T-cell (primary cell): Measurements from ENCODE around the gene CRTC1. TPM values are rescaled to one million over a fixed set of nuclear protein-coding genes. Genes with fewer than 3 reads are reported as not detected.
"Not testable (repeated sequence)": the region's sequence is repeated elsewhere in the genome, so short reads cannot be mapped to it uniquely, and the experiment has no call there.

Experiments
- ATAC-seq, 4 experiments: fragments of 200-7000 bp in 3 of 4; fragments of 150-1000 bp in 1 of 4; cut with Tn5 transposase; replicated peaks in 1 of 4; 1 replicate in 3 of 4; 2 replicates in 1 of 4; pipeline ENCODE4 v1.10.0; 2021; ENCODE audit warnings: moderate library complexity in 3 of 4, mild to moderate bottlenecking in 2 of 4, moderate number of reproducible peaks in 1 of 4
- CTCF ChIA-PET, 2 donors: fragments of 300-600 bp; sonication (Branson Sonifier 250); formaldehyde crosslinking; loops; one replicate each; lab custom pipeline; 2022; ENCODE audit warnings: antibody characterized with exemption in 2 of 2; lab: Charles Lee
- POLR2A ChIA-PET, 2 donors: fragments of 300-600 bp; sonication (Branson Sonifier 250); formaldehyde crosslinking; loops; one replicate each; lab custom pipeline; 2022; ENCODE audit warnings: antibody characterized with exemption in 2 of 2; lab: Charles Lee
- DNase-seq, 35 experiments: peaks; one replicate each; pipeline versions ENCODE4 v3.0.0 to v3.0.0-alpha.2; 2013 to 2023
- H3K27ac ChIP-seq: one replicate; pipeline ENCODE4 v1.5.1; 2013; ENCODE audit warnings: low read length
- H3K27me3 ChIP-seq, 2 experiments: replicated peaks in 1 of 2; 1 replicate in 1 of 2; 2 replicates in 1 of 2; pipeline versions ENCODE4 v1.6.1 to v1.7.0; 2013; ENCODE audit warnings: low read length in 1 of 2, mixed read lengths in 1 of 2; ENCODE audit not compliant: control insufficient read depth in 2 of 2, insufficient read depth in 2 of 2; ENCODE audit errors: extremely low read depth in 1 of 2
- H3K36me3 ChIP-seq, 2 donors: 1 replicate in 1 of 2; 2 replicates in 1 of 2; pipeline versions ENCODE4 v1.6.1 to v1.7.0; 2013; ENCODE audit warnings: low read length in 1 of 2; ENCODE audit not compliant: control insufficient read depth in 2 of 2, insufficient read depth in 1 of 2; ENCODE audit errors: extremely low read depth in 1 of 2
- H3K4me1 ChIP-seq, 2 experiments: 1 replicate in 1 of 2; 2 replicates in 1 of 2; pipeline versions ENCODE4 v1.6.1 to v1.7.0; 2013; ENCODE audit warnings: low read length in 2 of 2, mixed read lengths in 1 of 2; ENCODE audit not compliant: insufficient read depth in 2 of 2, control insufficient read depth in 1 of 2; ENCODE audit errors: extremely low read depth in 1 of 2
- H3K4me3 ChIP-seq, 2 donors: 1 replicate in 1 of 2; 2 replicates in 1 of 2; pipeline versions ENCODE4 v1.5.1 to v1.7.0; 2013; ENCODE audit warnings: mild to moderate bottlenecking in 2 of 2, low read length in 1 of 2, moderate library complexity in 1 of 2; ENCODE audit not compliant: control insufficient read depth in 1 of 2; ENCODE audit errors: extremely low read depth in 1 of 2
- H3K9me3 ChIP-seq: 2 replicates; pipeline ENCODE4 v1.7.0; 2013
- H3K27ac Mint-ChIP-seq, 2 donors: one replicate each; pipeline ENCODE4 v1.8.0; 2020 to 2021; ENCODE audit warnings: mild to moderate bottlenecking in 2 of 2, mixed read lengths in 2 of 2
- H3K27me3 Mint-ChIP-seq, 2 donors: one replicate each; pipeline ENCODE4 v1.8.0; 2021 to 2022; ENCODE audit warnings: mixed read lengths in 2 of 2
- H3K36me3 Mint-ChIP-seq: one replicate; pipeline ENCODE4 v1.8.0; 2021; ENCODE audit warnings: mixed read lengths
- H3K4me1 Mint-ChIP-seq, 3 donors: one replicate each; pipeline ENCODE4 v1.8.0; 2020 to 2022; ENCODE audit warnings: mixed read lengths in 3 of 3, mild to moderate bottlenecking in 1 of 3
- H3K4me3 Mint-ChIP-seq, 3 donors: one replicate each; pipeline ENCODE4 v1.8.0; 2020 to 2022; ENCODE audit warnings: mild to moderate bottlenecking in 3 of 3, mixed read lengths in 3 of 3, moderate library complexity in 3 of 3
- H3K9me3 Mint-ChIP-seq, 3 donors: one replicate each; pipeline ENCODE4 v1.8.0; 2020 to 2022; ENCODE audit warnings: mixed read lengths in 3 of 3
- WGBS: methylation state at CpG from one replicate; pipeline ENCODE4 v1.1.5; 2013; ENCODE audit warnings: missing lambda C conversion rate; ENCODE audit not compliant: insufficient coverage; 5-methylcytosine and 5-hydroxymethylcytosine counted together
- total RNA-seq, 35 experiments: library from RNA in 6 of 35; stranded (reverse) in 6 of 35; fragments of 120-200 nt in 1 of 35; gene quantifications; one replicate each; pipeline versions ENCODE4 v1.2.1 to v1.2.4 and lab custom pipeline; 2013 to 2026

Gene CRTC1
- total RNA-seq, 5 donors from 2014 or later (not counting 1 experiment from before 2014, with no cell fraction given) = 19.6 to 26.9 (median 25.0) TPM

DNA sequence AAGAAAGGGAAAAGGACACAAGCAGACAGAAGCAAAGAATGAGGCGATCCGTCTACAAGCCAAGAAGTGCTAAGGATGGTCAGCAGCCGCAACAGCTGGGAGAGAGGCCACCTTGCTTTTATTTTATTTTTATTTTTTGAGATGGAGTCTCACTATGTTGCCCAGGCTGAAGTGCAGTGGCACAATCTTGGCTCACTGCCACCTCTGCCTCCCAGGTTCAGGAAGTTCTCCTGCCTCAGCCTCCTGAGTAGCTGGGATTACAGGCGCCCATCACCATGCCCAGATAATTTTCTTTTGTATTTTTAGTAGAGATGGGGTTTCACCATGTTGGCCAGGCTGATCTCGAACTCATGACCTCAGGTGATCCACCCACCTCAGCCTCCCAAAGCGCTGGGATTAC, 44.1 kb downstream of the CRTC1 start:
- H3K27ac ChIP-seq, H3K4me1 Mint-ChIP-seq, H3K27me3 Mint-ChIP-seq, H3K27ac Mint-ChIP-seq, H3K36me3 Mint-ChIP-seq, H3K4me1 ChIP-seq, H3K9me3 ChIP-seq, H3K9me3 Mint-ChIP-seq, H3K27me3 ChIP-seq, H3K4me3 ChIP-seq, POLR2A ChIA-PET, H3K36me3 ChIP-seq, ATAC-seq, DNase-seq, H3K4me3 Mint-ChIP-seq, CTCF ChIA-PET: not testable (repeated sequence)
- WGBS = no CpG with 5 or more reads among the region's 6 CpGs

DNA sequence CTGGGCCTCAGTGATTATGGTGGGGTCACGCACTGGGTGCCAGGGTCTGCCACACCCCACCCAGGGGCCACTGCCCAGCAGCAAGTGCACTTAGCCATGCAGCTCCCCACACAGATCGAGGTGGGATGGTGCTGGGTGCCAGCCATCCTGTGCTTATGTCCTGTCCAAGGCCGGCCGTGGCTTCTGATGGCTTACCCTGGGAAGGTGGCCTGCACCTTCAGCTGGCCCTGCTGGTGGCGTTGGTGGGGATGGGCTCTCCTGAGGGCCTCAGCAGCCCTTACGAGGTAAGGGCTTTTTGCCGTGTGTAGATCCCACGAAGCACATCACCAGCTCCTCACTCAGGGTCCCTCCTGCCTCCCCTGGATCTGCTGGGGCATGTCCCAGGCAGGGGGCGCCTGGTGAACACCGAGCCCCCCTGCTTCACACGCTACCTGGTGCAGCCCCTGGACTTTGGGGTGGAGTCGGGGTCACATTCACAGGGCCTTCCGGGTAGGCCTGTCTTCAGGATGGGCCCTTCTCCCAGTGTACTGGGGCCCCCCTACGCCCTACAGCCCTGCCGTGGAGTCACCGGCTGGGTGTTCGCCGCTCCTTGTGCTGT, 46.6 kb downstream of the CRTC1 start:
- H3K4me1 Mint-ChIP-seq = peaks cover 0 to 4% (median 0%) of the 10 kb centered on the region in 3 donors

DNA sequence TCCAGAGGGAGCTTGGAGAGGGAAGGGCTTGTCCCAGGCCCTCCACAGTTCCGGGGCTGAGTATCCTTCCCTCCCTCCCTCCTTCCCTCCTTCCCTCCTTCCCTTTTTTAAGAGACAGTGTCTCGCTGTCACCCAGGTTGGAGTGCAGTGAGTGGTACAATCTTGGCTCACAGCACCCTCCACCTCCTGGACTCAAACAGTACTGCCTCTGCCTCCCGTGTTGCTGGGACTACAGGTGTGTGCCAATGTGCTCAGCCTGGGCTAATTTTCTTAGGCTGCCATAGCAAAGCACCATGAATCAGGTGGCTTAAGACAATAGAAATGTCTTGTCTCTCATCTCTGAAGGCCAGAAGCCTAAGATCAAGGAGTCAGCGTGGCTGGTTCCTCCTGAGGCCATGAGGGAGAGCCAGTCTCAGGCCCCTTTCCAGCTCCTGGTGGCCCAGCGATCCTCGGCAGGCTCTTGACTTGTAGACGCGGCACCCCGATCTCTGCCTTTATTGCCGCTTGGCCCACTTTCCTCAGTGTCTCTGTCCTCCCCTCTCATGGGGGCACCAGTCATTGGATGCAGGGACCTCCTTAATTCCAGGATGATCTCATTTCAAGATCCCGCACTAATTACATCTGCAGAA, 47.5 kb downstream of the CRTC1 start:
- Histone ChIP-seq H3K4me1 (no peaks in the 10 kb centered on the region), H3K36me3 (peaks cover 2% of the 10 kb centered on the region in 2 donors), H3K27ac (no peak overlapping the region), H3K4me3 (no peak overlapping the region), H3K27me3 (no peaks in the 10 kb centered on the region), H3K9me3 (no peaks in the 10 kb centered on the region)
- DNase-seq = no peak
- ChIA-PET POLR2A (no interaction called here), CTCF (no interaction called here)
- Mint-ChIP-seq H3K36me3 (no peaks in the 10 kb centered on the region), H3K9me3 (no peaks in the 10 kb centered on the region), H3K4me1 (peaks cover 0 to 4% (median 0%) of the 10 kb centered on the region in 3 donors), H3K27ac (no peak overlapping the region), H3K4me3 (no peak overlapping the region), H3K27me3 (no peaks in the 10 kb centered on the region)
- ATAC-seq = no peak
- 96% methylated on average over 8 of the region's 11 CpGs for WGBS

More for the DNA sequence above, 46.6 kb downstream of the CRTC1 start:
- H3K36me3 Mint-ChIP-seq = no peaks in the 10 kb centered on the region
- WGBS = 97% methylated on average over 18 of the region's 18 CpGs
- no peak overlapping the region for H3K27ac Mint-ChIP-seq
- H3K27me3 ChIP-seq = no peaks in the 10 kb centered on the region
- no peaks in the 10 kb centered on the region for H3K9me3 ChIP-seq
- ChIA-PET POLR2A (no interaction called here), CTCF (no interaction called here)
- ATAC-seq (no peak), DNase-seq (no peak)
- peaks cover 2% of the 10 kb centered on the region in 2 donors for H3K36me3 ChIP-seq
- H3K4me1 ChIP-seq = no peaks in the 10 kb centered on the region
- no peak overlapping the region for H3K4me3 Mint-ChIP-seq
- no peaks in the 10 kb centered on the region for H3K9me3 Mint-ChIP-seq
- no peak overlapping the region for H3K27ac ChIP-seq
- H3K27me3 Mint-ChIP-seq = no peaks in the 10 kb centered on the region
- H3K4me3 ChIP-seq = no peak overlapping the region

DNA sequence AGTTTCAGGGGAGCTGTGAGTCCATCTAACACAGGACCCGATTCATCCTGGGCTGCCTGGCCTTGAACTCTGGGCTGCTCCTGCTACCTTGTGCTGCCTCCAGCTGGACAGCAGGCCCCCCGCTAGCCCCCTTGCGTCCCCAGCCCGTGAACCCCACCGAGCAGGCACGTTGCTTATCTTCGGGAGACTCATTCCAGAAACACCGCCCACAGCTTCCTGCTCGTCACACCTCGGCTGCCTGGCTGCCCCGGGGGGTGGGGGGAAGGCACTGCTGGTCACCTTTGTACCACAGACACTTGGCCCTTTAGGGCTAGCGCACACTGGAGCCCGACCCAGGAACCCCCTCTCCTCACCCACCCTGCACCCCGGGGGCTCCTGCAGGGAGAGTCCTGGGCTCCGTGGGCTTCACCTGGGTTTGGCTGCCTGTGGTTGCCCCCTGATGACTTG, 48.1 kb downstream of the CRTC1 start:
- Histone ChIP-seq H3K9me3 (no peaks in the 10 kb centered on the region), H3K4me3 (no peak overlapping the region), H3K36me3 (peaks cover 2% of the 10 kb centered on the region in 2 donors), H3K4me1 (no peaks in the 10 kb centered on the region), H3K27me3 (no peaks in the 10 kb centered on the region), H3K27ac (no peak overlapping the region)
- Mint-ChIP-seq H3K27me3 (no peaks in the 10 kb centered on the region), H3K9me3 (no peaks in the 10 kb centered on the region), H3K27ac (no peak overlapping the region), H3K4me3 (no peak overlapping the region), H3K4me1 (peaks cover 0 to 4% (median 0%) of the 10 kb centered on the region in 3 donors), H3K36me3 (no peaks in the 10 kb centered on the region)
- ChIA-PET CTCF (no interaction called here), POLR2A (no interaction called here)
- ATAC-seq = no peak
- no peak for DNase-seq
- WGBS = 47% methylated on average over 11 of the region's 15 CpGs

DNA sequence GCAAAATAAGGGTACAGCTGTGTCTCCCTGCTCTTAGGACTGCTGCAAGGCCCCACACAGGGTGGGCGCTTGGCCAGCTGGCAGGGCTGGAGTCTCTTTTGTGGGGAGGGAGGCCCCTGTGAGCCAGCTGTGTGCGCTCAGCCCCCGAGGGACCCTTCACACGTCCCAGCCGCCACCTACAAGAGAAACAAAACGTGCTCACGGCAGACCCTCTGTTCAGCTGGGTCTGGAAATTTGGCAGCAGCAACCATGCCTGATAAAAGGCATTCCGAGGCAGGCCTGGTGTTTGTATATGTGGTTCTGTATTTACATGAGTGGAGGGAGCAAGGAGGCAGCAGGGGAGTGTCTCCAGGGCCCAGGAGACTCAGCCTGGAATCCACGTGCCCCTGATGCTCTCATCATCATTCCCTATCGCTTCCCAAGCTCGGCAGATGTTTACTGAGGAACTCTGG, 49.7 kb downstream of the CRTC1 start:
- WGBS = 94% methylated on average over 9 of the region's 11 CpGs
- ChIA-PET CTCF (no interaction called here), POLR2A (no interaction called here)
- no peak overlapping the region for H3K4me3 ChIP-seq
- no peak overlapping the region for H3K27ac Mint-ChIP-seq
- no peaks in the 10 kb centered on the region for H3K36me3 Mint-ChIP-seq
- H3K27ac ChIP-seq = no peak overlapping the region
- no peaks in the 10 kb centered on the region for H3K9me3 Mint-ChIP-seq
- DNase-seq = no peak
- no peak overlapping the region for H3K4me3 Mint-ChIP-seq
- H3K27me3 ChIP-seq = no peaks in the 10 kb centered on the region
- peaks cover 0 to 7% (median 0%) of the 10 kb centered on the region in 3 donors for H3K4me1 Mint-ChIP-seq
- peaks cover 2% of the 10 kb centered on the region in 2 donors for H3K36me3 ChIP-seq
- no peak for ATAC-seq
- H3K9me3 ChIP-seq = no peaks in the 10 kb centered on the region
- H3K27me3 Mint-ChIP-seq = no peaks in the 10 kb centered on the region
- no peaks in the 10 kb centered on the region for H3K4me1 ChIP-seq

DNA sequence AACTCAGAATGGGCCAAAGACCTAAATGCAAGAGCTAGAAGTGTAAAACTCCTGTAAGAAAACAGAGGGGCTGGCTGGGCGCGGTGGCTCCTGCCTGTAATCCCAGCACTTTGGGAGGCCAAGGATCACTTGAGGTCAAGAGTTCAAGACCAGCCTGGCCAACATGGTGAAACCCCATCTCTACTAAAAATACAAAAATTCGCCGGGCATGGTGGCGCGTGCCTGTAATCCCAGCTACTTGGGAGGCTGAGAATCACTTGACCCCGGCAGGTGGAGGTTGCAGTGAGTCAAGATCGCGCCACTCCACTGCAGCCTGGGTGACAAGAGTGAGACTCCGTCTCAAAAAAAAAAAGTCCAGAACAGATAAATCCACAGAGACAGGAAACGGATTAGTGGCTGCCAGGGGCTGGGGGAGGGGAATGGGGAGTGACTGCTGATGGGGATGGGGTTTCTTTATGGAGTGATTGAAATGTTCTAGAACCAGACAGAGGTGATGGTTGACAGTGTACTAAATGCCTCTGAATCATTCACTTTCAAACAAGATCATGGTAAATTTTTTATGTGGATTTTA, 50.4 kb downstream of the CRTC1 start:
- ATAC-seq, H3K27me3 ChIP-seq, H3K9me3 ChIP-seq, H3K4me1 ChIP-seq, CTCF ChIA-PET, H3K36me3 ChIP-seq, H3K27ac Mint-ChIP-seq, H3K27me3 Mint-ChIP-seq, POLR2A ChIA-PET, H3K4me1 Mint-ChIP-seq, H3K4me3 ChIP-seq, H3K9me3 Mint-ChIP-seq, H3K36me3 Mint-ChIP-seq, DNase-seq, H3K27ac ChIP-seq, H3K4me3 Mint-ChIP-seq: not testable (repeated sequence)
- WGBS = 100% methylated on average over 7 of the region's 11 CpGs
